NCI-H2107 treated with DMSO at 0.1 percent for 48 hours (cell line): Measurements from ENCODE around the gene GCGR.

ENCODE experiments used
- DNase-seq: peaks from one replicate; lab custom pipeline; 2025; ENCODE audit not compliant: unreplicated experiment; lab: John Stamatoyannopoulos, UW

GCGR gene

DNA sequence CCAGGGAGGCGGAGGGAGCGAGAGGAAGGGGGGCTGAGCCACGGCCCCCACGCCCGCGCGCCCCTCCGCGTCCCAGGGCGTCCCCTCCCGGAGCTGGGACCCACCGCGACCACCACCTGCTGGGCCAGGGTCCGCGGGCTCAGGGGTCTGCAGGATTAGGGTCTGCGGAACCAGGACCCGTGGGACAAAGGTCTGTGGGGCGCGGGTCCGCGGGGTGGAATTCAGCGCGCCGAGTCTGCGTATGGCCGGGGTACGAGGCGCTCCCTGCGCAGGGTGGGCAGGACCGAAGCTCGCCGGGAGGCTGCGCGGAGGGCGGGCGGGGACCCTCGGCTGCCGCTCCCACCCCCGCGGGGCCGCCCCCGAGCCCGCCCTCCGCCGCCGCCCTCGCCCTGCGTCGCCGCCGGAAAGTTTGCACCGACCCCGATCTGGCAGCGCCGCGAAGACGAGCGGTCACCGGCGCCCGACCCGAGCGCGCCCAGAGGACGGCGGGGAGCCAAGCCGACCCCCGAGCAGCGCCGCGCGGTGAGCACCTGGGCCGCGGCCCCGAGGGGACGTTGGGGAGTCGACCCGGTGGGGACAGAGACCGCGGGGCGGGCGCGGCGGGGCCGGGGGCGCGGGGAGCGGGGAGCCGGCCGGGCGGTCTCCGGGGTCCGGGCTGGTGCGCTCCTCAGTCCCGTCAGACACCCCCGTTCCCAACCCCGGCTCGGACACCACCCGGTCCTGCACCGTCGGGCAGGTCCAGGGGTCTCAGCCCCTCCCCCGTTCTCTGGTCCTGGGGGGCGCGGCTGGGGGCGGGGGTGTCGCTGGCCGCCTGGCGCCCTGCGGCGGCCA lies at the start of gene GCGR:
Gene GCGR (plus strand): TSS at position 423 of the 831 bp plus-strand sequence. CDS start 4,869 bp downstream, outside the sequence.
- no peak for DNase-seq

DNA sequence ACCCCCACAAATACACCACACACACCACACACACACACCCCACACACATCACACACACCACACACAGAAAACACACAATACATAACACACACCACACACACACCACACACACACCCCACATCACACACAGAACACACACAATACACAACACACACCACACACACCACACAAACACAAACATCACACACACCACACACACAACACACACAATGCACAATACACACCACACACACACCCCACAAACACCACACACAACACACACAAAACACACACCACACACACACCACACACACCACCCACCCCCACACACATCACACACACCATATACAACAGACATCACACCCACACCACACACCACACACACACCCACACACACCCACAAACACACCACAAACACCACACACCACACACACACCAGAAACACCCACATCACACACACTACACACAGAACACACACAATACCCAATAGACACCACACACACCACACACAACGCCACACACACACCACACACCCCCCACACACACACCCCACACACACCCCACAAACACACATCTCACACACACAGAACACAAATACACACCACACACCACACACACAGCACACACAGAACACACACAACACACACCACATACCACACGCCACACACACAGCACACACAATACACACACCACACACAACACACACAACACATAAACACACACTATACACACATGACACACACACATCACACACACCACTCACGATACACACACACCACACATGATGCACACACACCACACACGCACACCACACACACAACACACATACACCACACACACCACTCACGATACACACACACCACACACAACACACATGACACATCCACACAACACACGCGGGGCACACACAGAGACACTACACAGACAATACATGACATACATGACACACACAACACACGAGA lies 11.0 kb upstream of the GCGR start:
- no peak for DNase-seq

DNA sequence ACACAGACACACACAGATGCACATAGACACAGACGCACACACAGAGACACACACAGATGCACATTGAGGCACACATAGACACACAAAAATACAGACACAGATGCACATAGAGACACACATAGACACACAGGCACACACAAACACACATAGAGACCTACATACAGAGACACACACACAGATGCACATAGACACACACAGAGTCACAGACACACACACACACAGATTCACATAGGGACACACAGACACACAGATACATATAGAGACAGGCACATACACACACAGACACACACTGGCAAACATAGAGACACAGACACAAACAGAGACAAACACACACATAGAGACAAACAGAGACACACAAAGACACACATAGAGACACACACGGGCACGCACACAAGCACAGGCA lies 9.9 kb upstream of the GCGR start:
- DNase-seq: no peak

- no peak for DNase-seq
These were observed 9.4 kb upstream of the GCGR start for GRCh38 chr17:81794509-81794908.

- no peak for DNase-seq
These were observed 2.6 kb upstream of the GCGR start for GRCh38 chr17:81801327-81801726.

- DNase-seq: no peak
These were observed 1.7 kb upstream of the GCGR start for GRCh38 chr17:81802048-81802758.

DNA sequence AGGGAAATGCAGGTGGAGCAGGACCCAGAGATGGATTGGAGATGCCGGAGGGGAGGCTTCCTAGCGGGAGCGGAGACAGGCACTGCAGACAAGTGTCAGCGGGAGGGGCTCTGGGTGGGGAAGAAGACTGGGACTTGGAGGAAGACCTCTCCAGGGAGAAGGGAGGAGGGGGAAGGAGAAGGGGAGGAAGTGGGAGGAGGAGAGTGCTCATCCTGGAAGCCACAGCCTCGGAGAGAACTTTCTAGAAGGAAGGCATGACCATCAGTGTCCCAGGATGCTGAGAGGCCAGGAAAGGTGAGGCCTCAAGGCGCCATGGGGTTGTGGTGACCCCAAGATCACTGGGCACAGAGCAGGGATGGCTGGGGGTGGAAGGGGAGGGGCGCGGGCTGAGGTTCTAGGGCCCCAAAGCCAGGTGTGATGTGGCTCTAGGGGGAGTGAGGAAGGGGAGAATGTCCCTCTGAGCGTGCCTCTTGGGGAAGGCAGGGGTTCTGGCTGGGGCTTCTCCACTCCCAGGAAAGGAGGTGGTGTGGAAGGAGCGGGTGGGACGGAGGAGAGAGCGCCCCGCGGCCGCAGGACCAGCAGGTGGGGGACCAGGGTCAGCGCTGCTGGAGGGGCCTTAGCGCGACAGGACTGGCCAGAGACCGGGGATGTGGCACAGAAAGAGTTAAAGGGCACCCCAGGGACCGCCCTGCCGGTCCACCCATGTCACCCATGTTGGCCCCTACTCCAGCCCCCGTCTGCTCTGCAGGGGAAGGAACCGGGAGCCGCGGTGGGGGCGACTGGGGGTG lies 900 bp upstream of the GCGR start:
- DNase-seq: no peak

GRCh38 chr17:81804559-81805399 lies 829 bp downstream of the GCGR start:
- DNase-seq: no peak

GRCh38 chr17:81805707-81806460 lies 1.9 kb downstream of the GCGR start:
- DNase-seq: no peak

DNA sequence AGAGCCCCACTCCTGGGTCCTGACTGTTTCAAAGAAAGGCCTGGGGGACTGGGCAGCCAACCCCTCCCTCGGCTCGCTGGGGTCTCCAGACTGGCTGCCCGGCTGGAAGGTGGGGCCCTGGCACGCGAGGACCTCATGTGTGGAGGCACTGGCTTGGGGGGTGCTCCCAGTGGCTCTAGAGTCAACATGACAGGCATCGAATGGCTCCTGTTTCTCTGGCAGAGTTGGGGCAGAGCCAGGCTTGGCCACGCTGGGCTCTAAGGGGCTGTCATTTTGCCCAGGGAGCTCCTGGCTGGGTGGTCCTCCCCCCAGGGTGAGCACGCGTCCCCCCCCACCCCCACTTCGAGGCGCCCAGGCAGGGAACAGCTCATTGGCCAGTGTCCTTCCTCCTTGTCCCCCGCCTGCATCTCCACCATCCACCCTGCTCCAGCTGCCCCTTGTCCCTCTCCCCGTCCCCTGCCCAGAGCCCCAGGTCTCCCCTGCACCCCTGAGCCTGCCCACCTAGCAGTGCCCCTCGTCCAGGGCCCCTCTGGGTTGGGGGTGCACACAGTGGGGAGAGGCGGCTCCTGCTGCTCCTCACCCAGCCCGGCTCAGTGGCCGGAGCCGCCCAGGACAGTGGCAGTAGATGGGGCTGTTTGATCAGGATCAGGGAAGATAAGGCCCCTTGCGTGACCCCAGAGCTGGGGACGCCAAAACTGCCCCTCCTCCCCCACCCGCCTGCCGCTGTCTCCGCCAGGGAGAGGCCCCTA lies 2.7 kb downstream of the GCGR start:
- DNase-seq: no peak

DNA sequence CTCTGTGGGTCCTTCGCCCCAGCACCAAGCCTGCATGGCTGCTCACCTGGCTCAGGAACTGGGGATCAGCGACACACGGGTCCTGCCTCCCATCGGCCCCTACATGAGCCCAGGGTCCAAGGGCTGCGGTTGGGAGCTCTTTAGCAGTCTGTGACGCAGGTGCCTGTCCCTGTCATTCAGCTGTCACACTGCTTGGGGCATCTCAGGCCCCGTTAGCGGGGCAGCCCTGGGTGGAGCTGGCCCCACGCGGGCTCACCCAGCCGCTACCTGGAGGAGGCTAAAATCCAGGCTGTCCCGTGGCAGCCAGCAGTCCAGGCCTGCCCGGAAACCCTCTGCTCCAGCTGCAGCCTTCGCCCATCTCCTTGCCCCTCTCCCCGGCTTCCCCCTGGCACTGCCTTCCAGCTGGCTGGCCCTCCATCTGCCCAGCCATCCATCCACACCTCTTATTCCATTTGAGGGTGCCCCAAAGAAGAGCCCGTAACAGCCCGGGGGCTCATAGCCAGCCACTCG lies 3.3 kb downstream of the GCGR start:
- DNase-seq: no peak

- no peak for DNase-seq
These were observed 3.9 kb downstream of the GCGR start for GRCh38 chr17:81807839-81808238.

GRCh38 chr17:81808778-81809555 lies 5.0 kb downstream of the GCGR start:
- DNase-seq: no peak

- DNase-seq: no peak
These were observed 5.6 kb downstream of the GCGR start for GRCh38 chr17:81809556-81809998.

DNA sequence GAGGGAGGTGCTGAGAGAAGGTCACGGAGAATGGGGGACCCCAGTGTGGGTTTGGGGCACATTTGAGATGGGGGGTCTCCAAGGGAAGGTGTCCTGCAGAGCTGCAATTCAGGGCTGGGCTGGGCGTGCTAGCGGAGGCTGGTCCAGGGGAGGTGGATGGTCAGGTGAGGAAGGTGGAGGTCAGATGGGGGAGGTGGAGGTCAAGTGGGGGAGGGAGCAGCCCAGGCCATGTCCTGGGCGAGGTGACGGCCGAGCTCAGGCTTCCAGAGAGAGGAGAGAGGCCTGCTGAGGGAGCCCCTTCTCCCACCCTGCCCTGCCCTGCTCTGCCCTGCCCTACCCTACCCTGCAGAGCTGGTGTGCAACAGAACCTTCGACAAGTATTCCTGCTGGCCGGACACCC lies 6.5 kb downstream of the GCGR start:
- no peak for DNase-seq

DNA sequence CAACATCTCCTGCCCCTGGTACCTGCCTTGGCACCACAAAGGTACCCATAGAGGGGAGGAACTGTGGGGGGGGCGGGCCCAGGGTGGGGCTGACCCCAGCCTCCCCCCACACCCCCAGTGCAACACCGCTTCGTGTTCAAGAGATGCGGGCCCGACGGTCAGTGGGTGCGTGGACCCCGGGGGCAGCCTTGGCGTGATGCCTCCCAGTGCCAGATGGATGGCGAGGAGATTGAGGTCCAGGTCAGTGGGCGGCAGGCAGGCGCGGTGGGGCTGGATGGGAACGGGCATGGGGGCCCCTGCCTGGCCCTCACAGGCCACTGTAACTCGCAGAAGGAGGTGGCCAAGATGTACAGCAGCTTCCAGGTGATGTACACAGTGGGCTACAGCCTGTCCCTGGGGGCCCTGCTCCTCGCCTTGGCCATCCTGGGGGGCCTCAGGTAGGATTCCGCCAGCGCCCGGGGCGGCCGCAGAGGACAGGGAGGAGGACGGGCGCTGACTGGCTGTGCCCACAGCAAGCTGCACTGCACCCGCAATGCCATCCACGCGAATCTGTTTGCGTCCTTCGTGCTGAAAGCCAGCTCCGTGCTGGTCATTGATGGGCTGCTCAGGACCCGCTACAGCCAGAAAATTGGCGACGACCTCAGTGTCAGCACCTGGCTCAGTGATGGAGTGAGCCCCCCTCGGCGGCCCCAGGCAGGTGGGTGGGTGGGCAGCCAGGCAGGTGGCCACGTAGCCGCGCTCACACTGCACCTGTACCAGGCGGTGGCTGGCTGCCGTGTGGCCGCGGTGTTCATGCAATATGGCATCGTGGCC lies 7.1 kb downstream of the GCGR start:
- DNase-seq: no peak
